Gastroesophageal sphincter (tissue), 4 donors: ENCODE measurements around the gene SHOC2. TPM values are rescaled to one million over a fixed set of nuclear protein-coding genes. Genes with fewer than 3 reads are reported as not detected.

Experiments used
- ATAC-seq: fragments of 150-250 bp; one replicate; pipeline ENCODE4 v1.9.1; 2016; ENCODE audit warnings: mild to moderate bottlenecking, moderate library complexity
- H3K27ac ChIP-seq, 4 donors: fragments of 200-600 bp; sonication (generic) in 3 of 4; 1 replicate in 3 of 4; 2 replicates in 1 of 4; pipeline ENCODE4 v1.5.1; 2016 to 2019
- H3K27me3 ChIP-seq: fragments of 200-600 bp; sonication (generic); one replicate; pipeline ENCODE4 v1.5.1; 2019
- H3K36me3 ChIP-seq, 2 donors: fragments of 200-600 bp; sonication (generic); one replicate each; pipeline ENCODE4 v1.5.1; 2019; ENCODE audit warnings: control low read depth in 1 of 2
- H3K4me1 ChIP-seq, 3 donors: fragments of 200-600 bp; sonication (generic); 1 replicate in 2 of 3; 2 replicates in 1 of 3; pipeline ENCODE4 v1.5.1; 2016 to 2019; ENCODE audit warnings: control low read depth in 2 of 3
- H3K4me3 ChIP-seq, 2 donors: fragments of 200-600 bp; sonication (generic); one replicate each; pipeline ENCODE4 v1.5.1; 2019; ENCODE audit warnings: mild to moderate bottlenecking in 1 of 2, moderate library complexity in 1 of 2
- H3K9me3 ChIP-seq, 3 donors: fragments of 200-600 bp; sonication (generic); one replicate each; pipeline ENCODE4 v1.5.1; 2017 to 2019; ENCODE audit warnings: control low read depth in 2 of 3
- CTCF ChIP-seq, 4 experiments: fragments of 200-600 bp in 2 of 4; fragments of 450-650 bp in 2 of 4; sonication (generic) in 1 of 4; IDR thresholded peaks; one replicate each; pipeline ENCODE4 v1.5.1; 2017 to 2019; ENCODE audit warnings: antibody characterized with exemption in 4 of 4, mild to moderate bottlenecking in 2 of 4, moderate library complexity in 2 of 4
- EP300 ChIP-seq: sonication (generic); formaldehyde crosslinking; IDR thresholded peaks from one replicate; pipeline ENCODE4 v1.6.1; 2017; ENCODE audit warnings: antibody characterized with exemption, mild to moderate bottlenecking
- POLR2A ChIP-seq, 2 donors: fragments of 450-650 bp; IDR thresholded peaks; one replicate each; pipeline ENCODE4 v1.6.1; 2017; ENCODE audit warnings: antibody characterized with exemption in 2 of 2, mild to moderate bottlenecking in 2 of 2, moderate library complexity in 1 of 2
- POLR2AphosphoS5 ChIP-seq: sonication (generic); formaldehyde crosslinking; IDR thresholded peaks from one replicate; pipeline ENCODE4 v1.6.1; 2017; ENCODE audit warnings: antibody characterized with exemption
- WGBS, 2 donors: methylation state at CpG; one replicate each; pipeline ENCODE4 v1.1.5; 2018; ENCODE audit warnings: low coverage in 1 of 2; 5-methylcytosine and 5-hydroxymethylcytosine counted together
- total RNA-seq, 4 donors: library from RNA; depleted of rRNA; stranded (reverse); fragments of >200 nt; gene quantifications; one replicate each; pipeline ENCODE4 v1.1.0, GENCODE V29; 2016

SHOC2 gene
- total RNA-seq, 4 donors from 2014 or later, result 50.5 to 66.0 (median 58.4) TPM

DNA sequence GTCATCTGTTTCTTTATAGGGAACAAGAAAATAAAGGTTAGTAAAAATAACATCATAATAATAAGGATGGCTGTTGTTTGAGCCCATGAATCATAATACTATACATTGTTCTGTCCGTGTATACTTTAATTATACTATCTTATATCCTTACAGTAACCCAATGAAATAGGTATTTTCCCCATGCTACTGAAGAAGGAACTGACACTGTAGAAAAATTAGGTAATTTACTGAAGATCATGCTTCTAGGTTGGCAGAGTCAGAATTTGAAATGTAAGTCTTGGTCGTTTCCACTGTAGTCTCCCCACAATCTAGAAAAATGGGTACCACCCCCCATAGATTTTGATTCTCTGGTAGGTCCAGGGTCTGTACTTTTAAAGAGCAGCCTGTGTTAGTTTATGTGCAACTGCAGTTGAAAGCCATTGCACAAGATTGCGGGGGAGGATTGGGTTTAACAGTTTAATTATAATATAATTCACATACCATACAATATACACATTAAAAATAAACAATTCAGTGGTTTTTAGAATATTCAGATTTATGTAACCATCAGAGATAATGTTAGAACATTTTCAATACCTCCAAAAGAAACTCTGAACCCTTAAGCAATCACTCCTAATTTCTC lies 47.7 kb downstream of the SHOC2 start:
- no peaks in the 10 kb centered on the region for H3K9me3 ChIP-seq
- H3K4me3 ChIP-seq, result no peak overlapping the region
- TF ChIP-seq CTCF (IDR thresholded peaks at IDR 0.05), result no peak
- H3K27ac ChIP-seq, result no peak overlapping the region
- H3K36me3 ChIP-seq, result no peaks in the 10 kb centered on the region
- WGBS, 2 donors, result 82 to 92% methylated on average over 3 of the region's 3 CpGs
- no peak for ATAC-seq
- H3K4me1 ChIP-seq, result peaks cover 0 to 38% (median 0%) of the 10 kb centered on the region in 3 donors
- no peaks in the 10 kb centered on the region for H3K27me3 ChIP-seq

- peaks cover 0 to 38% (median 0%) of the 10 kb centered on the region in 3 donors for H3K4me1 ChIP-seq
- no peak for ATAC-seq
- H3K27ac ChIP-seq, result no peak overlapping the region
- no peaks in the 10 kb centered on the region for H3K9me3 ChIP-seq
- WGBS, 2 donors, result 0% methylated on average over 1 of the region's 1 CpG
- H3K4me3 ChIP-seq, result no peak overlapping the region
- no peaks in the 10 kb centered on the region for H3K27me3 ChIP-seq
- H3K36me3 ChIP-seq, result no peaks in the 10 kb centered on the region
- TF ChIP-seq CTCF (IDR thresholded peaks at IDR 0.05) (no peak), POLR2A (IDR thresholded peaks at IDR 0.05) (no peak), EP300 (no peak), POLR2AphosphoS5 (no peak)
Measured at GRCh38 chr10:110967645-110968044, 48.2 kb downstream of the SHOC2 start.

- no peak for ATAC-seq
- no peak overlapping the region for H3K4me3 ChIP-seq
- H3K9me3 ChIP-seq, result no peaks in the 10 kb centered on the region
- no peak overlapping the region for H3K27ac ChIP-seq
- H3K4me1 ChIP-seq, result peaks cover 0 to 32% (median 0%) of the 10 kb centered on the region in 3 donors
- WGBS, 2 donors, result 88 to 94% methylated on average over 2 of the region's 2 CpGs
- no peak for TF ChIP-seq POLR2AphosphoS5
- TF ChIP-seq POLR2A (IDR thresholded peaks at IDR 0.05), result no peak
- TF ChIP-seq EP300, result no peak
- no peak for TF ChIP-seq CTCF (IDR thresholded peaks at IDR 0.05)
- H3K36me3 ChIP-seq, result no peaks in the 10 kb centered on the region
- no peaks in the 10 kb centered on the region for H3K27me3 ChIP-seq
Measured at GRCh38 chr10:110969183-110969582, 49.8 kb downstream of the SHOC2 start.

GRCh38 chr10:110971638-110972037 lies 52.2 kb downstream of the SHOC2 start:
- Histone ChIP-seq H3K4me1 (peaks cover 0 to 13% (median 0%) of the 10 kb centered on the region in 3 donors), H3K27ac (no peak overlapping the region), H3K9me3 (no peaks in the 10 kb centered on the region), H3K36me3 (no peaks in the 10 kb centered on the region), H3K27me3 (no peaks in the 10 kb centered on the region), H3K4me3 (no peak overlapping the region)
- no peak for ATAC-seq
- TF ChIP-seq POLR2A (IDR thresholded peaks at IDR 0.05) (no peak), CTCF (IDR thresholded peaks at IDR 0.05) (no peak), EP300 (no peak), POLR2AphosphoS5 (no peak)

DNA sequence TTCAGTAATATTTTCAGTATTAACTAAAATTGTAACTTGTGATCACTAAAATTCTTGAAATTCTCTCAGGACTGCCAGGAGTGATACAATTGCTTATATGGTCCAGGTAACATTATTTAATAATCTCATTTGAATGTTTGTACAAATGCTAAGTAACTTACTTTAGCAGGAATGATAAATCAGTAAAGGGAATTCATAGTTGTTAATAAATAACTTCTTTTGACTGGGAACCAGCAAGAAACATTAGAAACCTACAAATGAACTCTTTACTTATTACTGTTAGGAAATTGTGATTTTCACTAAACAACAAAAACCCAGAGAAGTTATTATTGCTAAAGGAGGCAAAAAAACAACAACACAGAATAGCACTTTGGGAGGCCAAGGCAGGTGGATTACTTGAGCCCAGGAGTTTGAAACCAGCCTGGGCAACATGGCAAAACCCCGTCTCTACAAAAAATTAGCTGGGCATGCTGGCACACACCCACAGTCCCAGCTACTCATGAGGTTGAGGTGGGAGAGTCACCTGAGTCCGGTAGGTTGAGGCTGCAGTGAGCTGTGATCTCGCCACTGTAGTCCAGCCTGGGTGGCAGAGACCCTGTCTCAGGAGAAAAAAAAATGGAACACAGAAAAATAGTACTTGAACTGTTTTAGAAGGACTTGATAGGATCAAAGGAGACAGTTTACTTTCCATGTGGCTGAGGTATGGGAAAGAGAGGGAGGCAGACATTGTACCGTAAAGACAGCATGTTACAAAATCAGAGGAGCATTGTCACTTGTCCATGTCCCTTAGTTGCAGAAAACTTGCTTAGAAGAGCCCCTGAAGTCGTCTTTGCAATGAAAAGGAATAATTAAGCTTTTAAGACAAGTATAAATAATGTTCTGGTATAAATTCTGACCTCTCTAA lies 53.1 kb downstream of the SHOC2 start:
- TF ChIP-seq CTCF (IDR thresholded peaks at IDR 0.05) (no peak), POLR2A (IDR thresholded peaks at IDR 0.05) (no peak), EP300 (no peak), POLR2AphosphoS5 (no peak)
- ATAC-seq, result no peak

More for the DNA sequence above, 53.1 kb downstream of the SHOC2 start:
- H3K4me3 ChIP-seq, result no peak overlapping the region
- 49 to 83% methylated on average over 3 to 5 of the region's 5 CpGs for WGBS, 2 donors
- no peaks in the 10 kb centered on the region for H3K27me3 ChIP-seq
- peaks cover 0 to 14% (median 0%) of the 10 kb centered on the region in 3 donors for H3K4me1 ChIP-seq
- no peaks in the 10 kb centered on the region for H3K36me3 ChIP-seq
- no peak overlapping the region for H3K27ac ChIP-seq
- H3K9me3 ChIP-seq, result no peaks in the 10 kb centered on the region
